HFF-Myc (cell line): ENCODE results near the gene ESYT2.

Experiments
- DNase-seq: peaks from one replicate; pipeline ENCODE4 v3.0.0-alpha.2; 2011; ENCODE audit warnings: low read depth; ENCODE audit errors: extremely low read depth
- H3K4me3 ChIP-seq: replicated peaks from 2 replicates; pipeline ENCODE4 v1.5.1; 2011; ENCODE audit warnings: low read depth, mild to moderate bottlenecking, control low read depth, low read length
- TF ChIP-seq, protein P1 (sequence below): IDR thresholded peaks from 2 replicates; pipeline ENCODE4 v1.5.1; 2012; ENCODE audit warnings: mild to moderate bottlenecking, low read depth, low read length, control low read depth; ENCODE audit errors: missing control alignments

Gene ESYT2

DNA sequence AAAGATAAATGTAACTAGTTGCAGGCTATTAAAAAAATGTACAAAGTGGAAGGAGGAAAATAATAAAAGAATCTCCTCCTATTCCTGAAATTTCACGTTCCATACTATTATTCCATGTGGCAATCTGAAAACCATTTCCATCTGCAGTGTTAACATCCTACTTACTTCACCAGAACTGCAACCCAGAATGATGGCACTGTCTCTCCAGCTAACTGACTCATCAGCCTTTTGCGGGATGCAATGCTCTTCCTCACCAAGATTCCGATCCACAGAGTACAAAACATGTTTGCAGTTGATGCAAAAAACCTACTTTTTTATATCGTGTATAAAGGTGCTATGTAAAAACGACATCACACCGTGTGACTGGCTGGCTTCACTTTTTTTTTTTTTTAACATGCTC lies 50.8 kb downstream of the ESYT2 start:
- no peak overlapping the region for H3K4me3 ChIP-seq
- DNase-seq = no peak
- TF ChIP-seq, protein P1, sequence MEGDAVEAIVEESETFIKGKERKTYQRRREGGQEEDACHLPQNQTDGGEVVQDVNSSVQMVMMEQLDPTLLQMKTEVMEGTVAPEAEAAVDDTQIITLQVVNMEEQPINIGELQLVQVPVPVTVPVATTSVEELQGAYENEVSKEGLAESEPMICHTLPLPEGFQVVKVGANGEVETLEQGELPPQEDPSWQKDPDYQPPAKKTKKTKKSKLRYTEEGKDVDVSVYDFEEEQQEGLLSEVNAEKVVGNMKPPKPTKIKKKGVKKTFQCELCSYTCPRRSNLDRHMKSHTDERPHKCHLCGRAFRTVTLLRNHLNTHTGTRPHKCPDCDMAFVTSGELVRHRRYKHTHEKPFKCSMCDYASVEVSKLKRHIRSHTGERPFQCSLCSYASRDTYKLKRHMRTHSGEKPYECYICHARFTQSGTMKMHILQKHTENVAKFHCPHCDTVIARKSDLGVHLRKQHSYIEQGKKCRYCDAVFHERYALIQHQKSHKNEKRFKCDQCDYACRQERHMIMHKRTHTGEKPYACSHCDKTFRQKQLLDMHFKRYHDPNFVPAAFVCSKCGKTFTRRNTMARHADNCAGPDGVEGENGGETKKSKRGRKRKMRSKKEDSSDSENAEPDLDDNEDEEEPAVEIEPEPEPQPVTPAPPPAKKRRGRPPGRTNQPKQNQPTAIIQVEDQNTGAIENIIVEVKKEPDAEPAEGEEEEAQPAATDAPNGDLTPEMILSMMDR = no peak

DNA sequence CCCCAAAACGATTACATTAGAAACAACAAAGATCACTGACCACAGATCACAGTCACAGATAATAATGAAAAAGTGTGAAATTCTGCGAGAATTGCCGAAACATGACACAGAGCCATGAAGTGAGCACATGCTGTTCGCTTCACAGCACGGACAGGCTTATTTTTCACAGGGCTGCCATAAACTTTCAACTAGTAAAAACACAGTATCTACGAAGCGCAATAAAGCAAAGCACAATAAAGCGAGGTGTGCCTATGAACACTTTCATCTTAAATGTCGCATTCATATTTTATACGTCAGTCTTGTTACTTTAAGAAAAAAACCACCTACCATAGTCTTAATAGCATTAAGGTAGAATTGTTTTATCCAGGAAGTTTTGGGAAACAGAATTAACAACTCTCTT lies 51.5 kb downstream of the ESYT2 start:
- TF ChIP-seq, protein P1 = no peak
- no peak overlapping the region for H3K4me3 ChIP-seq
- DNase-seq = no peak

DNA sequence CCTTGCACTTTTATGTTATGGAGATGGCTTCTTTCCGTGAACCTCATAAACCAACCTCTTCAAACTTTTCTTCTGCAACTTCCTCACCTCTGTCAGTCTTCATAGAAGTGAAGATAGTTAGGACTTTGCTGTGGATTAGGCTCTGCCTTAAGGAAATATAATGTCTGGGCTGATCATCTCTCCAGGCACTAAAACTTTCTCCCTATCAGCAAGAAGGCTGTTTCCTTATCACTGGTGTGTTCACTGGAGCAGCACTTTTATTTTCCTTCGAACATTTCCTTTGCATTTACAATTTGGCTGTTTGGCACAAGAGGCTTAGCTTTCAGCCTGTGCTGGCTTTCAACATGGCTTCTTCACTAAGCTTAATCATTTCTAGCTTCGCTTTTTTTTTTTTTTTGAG lies 52.8 kb downstream of the ESYT2 start:
- no peak for DNase-seq
- H3K4me3 ChIP-seq = no peak overlapping the region
- TF ChIP-seq, protein P1 = no peak

DNA sequence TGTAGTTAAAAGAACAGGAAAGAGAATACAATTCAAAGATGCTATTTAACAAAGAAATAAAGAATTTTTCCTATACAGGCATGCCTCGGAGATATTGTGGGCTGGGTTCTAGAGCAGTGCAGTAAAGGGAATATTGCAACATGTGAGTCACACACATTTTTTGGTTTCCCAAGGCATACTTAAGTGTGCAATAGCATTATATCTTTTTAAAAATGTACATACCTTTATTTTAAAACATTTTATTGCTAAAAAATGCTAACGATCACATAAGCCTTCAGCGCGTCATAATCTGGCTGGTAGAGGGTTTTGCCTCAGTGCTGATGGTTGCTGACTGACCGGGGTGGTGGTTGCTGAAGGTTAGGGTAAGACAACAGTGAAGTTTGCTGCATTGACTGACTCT lies 54.4 kb downstream of the ESYT2 start:
- TF ChIP-seq, protein P1 = no peak
- no peak for DNase-seq
- no peak overlapping the region for H3K4me3 ChIP-seq

DNA sequence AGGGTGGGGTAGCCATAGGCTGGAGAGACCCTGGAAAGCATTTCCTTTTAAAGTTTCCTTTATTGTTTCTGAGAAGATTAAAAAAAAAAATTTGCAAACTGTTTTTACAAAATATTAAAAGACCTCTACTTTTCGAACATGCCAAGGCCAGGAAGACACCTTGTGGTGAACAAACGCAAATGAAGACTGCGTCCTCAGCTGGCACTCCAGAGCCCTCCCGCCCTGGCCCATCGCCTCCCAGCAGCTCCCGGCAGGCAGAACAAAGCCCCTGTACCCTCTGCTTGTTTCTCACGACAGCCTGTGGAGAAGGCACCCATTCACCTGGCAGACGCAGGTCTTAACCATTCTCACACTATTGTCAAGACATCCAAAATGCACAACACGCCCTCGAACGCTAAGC lies 56.4 kb downstream of the ESYT2 start:
- no peak overlapping the region for H3K4me3 ChIP-seq
- TF ChIP-seq, protein P1 = no peak
- no peak for DNase-seq

DNA sequence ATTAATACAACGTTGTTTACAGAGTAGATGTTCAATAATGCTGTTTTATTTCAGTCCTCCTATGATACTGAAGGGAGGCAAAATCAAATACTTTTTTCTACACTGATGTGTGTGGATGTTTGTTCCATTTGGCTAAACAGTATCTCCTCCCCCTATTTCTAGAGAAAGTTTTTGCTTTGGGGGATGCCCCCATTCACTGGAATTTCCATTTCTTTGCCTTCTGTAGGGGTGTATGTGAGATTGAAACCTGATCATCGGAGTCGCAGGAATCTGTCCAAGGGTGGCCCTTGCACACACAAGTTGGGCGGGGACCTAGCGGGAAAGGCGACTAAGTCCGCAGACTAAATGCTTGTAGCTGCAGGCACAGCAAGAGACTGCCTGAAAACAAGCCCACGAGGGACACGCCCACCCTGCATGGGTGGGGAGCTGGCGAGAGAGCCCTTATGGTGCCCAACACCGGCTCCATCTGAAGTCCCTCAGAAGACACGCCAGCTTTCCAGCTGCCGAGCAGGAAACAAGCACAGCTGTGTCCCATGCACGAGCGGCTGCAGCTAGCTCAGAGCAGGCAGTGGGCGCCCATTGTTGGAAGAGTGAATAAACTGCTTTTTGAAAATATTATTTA lies 58.0 kb downstream of the ESYT2 start:
- DNase-seq = no peak
- no peak overlapping the region for H3K4me3 ChIP-seq
- TF ChIP-seq, protein P1 = no peak

DNA sequence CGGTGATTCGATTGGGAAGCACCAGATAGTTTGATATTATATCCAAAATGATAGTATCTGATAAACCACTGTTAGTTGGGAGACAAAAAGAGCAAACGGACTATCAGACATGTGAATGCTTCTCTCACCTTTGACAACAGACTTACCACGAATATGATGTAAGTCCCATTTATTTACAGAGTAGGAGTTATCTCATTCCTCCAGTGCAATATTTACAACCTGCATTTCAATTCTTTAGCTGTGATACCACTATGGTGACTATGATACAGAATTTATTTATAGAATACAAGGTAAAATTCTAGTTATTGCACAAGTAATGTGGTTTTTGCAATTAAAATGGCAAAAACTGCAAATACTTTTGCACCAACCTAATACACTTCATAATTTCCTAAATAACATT lies 61.6 kb downstream of the ESYT2 start:
- H3K4me3 ChIP-seq = no peak overlapping the region
- TF ChIP-seq, protein P1 = no peak
- DNase-seq = no peak
